Smooth muscle cell (in vitro differentiated cells): ENCODE data around the gene SRPK3. TPM values are rescaled to one million over a fixed set of nuclear protein-coding genes. Genes with fewer than 3 reads are reported as not detected.

ENCODE experiments used
- DNase-seq: peaks from one replicate; lab custom pipeline; 2025; ENCODE audit not compliant: unreplicated experiment; lab: John Stamatoyannopoulos, UW
- H2AFZ ChIP-seq: fragments of 200-600 bp; sonication (generic); 2 replicates; pipeline ENCODE4 v1.6.0; 2016; ENCODE audit warnings: antibody characterized with exemption, low read depth, mild to moderate bottlenecking
- H3F3A ChIP-seq: fragments of 200-600 bp; sonication (generic); 2 replicates; pipeline ENCODE4 v1.6.0; 2017; ENCODE audit warnings: antibody characterized with exemption, low read depth
- H3K27ac ChIP-seq: fragments of 200-600 bp; sonication (generic); 2 replicates; pipeline ENCODE4 v1.5.1; 2016; ENCODE audit warnings: low read depth, mild to moderate bottlenecking
- H3K27me3 ChIP-seq: fragments of 200-600 bp; sonication (generic); 2 replicates; pipeline ENCODE4 v1.6.1; 2016; ENCODE audit warnings: low read depth, mild to moderate bottlenecking
- H3K36me3 ChIP-seq: fragments of 200-600 bp; sonication (generic); 2 replicates; pipeline ENCODE4 v1.5.1; 2016; ENCODE audit warnings: low read depth
- H3K4me1 ChIP-seq: fragments of 200-600 bp; sonication (generic); 2 replicates; pipeline ENCODE4 v1.5.1; 2016; ENCODE audit warnings: low read depth
- H3K4me2 ChIP-seq: fragments of 200-600 bp; sonication (generic); 2 replicates; pipeline ENCODE4 v1.6.0; 2016; ENCODE audit warnings: mild to moderate bottlenecking
- H3K4me3 ChIP-seq: fragments of 200-600 bp; sonication (generic); 2 replicates; pipeline ENCODE4 v1.5.1; 2016; ENCODE audit warnings: mild to moderate bottlenecking
- H3K79me2 ChIP-seq: fragments of 200-600 bp; sonication (generic); 2 replicates; pipeline ENCODE4 v1.6.0; 2016; ENCODE audit warnings: low read depth, mild to moderate bottlenecking
- H3K9ac ChIP-seq: fragments of 200-600 bp; sonication (generic); 2 replicates; pipeline ENCODE4 v1.6.0; 2016; ENCODE audit warnings: low read depth
- H3K9me3 ChIP-seq: fragments of 200-600 bp; sonication (generic); replicated peaks from 2 replicates; pipeline ENCODE4 v1.5.1; 2016; ENCODE audit warnings: low read depth
- H4K20me1 ChIP-seq: fragments of 200-600 bp; sonication (generic); 2 replicates; pipeline ENCODE4 v1.6.0; 2016; ENCODE audit warnings: low read depth
- WGBS: methylation state at CpG from one replicate; pipeline ENCODE4 v1.1.7; 2016; ENCODE audit warnings: low lambda C conversion rate; 5-methylcytosine and 5-hydroxymethylcytosine counted together
- polyA plus RNA-seq: library from polyadenylated mRNA; unstranded; fragments of >200 nt; fragmentation: Nextera tagmentation; extraction: Ambion mirVana; gene quantifications from 2 replicates; pipeline ENCODE4 v1.2.1, GENCODE V29; 2016
- total RNA-seq: library from RNA; depleted of rRNA; stranded (reverse); fragments of >200 nt; gene quantifications from 2 replicates; pipeline ENCODE4 v1.2.3, GENCODE V29; 2014
- TF ChIP-seq, protein P1 (sequence below): fragments of 200-600 bp; sonication (generic); IDR thresholded peaks from 2 replicates; pipeline ENCODE4 v1.5.1; 2017; ENCODE audit warnings: borderline replicate concordance, mild to moderate bottlenecking, antibody characterized with exemption; ENCODE audit not compliant: insufficient read depth, poor library complexity, severe bottlenecking

SRPK3 gene
- total and polyA plus RNA-seq, 2 experiments from 2014 or later: 0.05 TPM; not detected in 1

DNA sequence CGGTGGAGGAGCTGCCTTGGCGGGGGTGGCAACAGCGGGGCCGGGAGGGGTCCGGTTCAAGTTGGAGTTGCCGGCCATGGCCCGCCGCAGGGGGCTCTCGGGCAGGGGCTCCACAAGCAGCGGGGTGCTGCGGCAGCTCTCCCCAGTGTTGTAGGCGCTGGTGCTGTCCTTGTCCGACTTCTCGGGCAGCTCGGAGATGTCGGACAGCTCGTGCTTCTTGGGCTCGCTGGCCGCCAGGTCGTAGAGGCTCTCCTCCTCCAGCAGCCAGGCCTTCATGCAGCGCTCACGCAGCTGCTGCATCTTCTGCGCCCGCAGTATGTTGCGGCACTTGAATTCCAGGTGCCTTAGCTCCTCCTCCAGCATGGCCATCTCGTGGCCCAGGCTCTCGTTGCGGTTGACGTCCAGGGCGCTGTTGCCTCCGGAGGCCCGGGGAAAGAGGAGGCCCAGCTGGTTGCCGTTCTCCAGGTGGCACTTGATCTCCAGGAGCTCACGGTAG lies 23.3 kb downstream of the SRPK3 start:
- no peaks in the 10 kb centered on the region for H4K20me1 ChIP-seq
- no peak overlapping the region for H3K4me2 ChIP-seq
- no peaks in the 10 kb centered on the region for H3K4me1 ChIP-seq
- no peaks in the 10 kb centered on the region for H3K27me3 ChIP-seq
- H3K27ac ChIP-seq: no peak overlapping the region
- no peak overlapping the region for H3K9ac ChIP-seq
- TF ChIP-seq, protein P1, sequence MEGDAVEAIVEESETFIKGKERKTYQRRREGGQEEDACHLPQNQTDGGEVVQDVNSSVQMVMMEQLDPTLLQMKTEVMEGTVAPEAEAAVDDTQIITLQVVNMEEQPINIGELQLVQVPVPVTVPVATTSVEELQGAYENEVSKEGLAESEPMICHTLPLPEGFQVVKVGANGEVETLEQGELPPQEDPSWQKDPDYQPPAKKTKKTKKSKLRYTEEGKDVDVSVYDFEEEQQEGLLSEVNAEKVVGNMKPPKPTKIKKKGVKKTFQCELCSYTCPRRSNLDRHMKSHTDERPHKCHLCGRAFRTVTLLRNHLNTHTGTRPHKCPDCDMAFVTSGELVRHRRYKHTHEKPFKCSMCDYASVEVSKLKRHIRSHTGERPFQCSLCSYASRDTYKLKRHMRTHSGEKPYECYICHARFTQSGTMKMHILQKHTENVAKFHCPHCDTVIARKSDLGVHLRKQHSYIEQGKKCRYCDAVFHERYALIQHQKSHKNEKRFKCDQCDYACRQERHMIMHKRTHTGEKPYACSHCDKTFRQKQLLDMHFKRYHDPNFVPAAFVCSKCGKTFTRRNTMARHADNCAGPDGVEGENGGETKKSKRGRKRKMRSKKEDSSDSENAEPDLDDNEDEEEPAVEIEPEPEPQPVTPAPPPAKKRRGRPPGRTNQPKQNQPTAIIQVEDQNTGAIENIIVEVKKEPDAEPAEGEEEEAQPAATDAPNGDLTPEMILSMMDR: no peak
- no peaks in the 10 kb centered on the region for H3F3A ChIP-seq
- no peak overlapping the region for H3K4me3 ChIP-seq
- no peak overlapping the region for H2AFZ ChIP-seq
- 93% methylated on average over 34 of the region's 34 CpGs for WGBS
- no peaks in the 10 kb centered on the region for H3K36me3 ChIP-seq
- H3K79me2 ChIP-seq: no peaks in the 10 kb centered on the region
- H3K9me3 ChIP-seq: no peaks in the 10 kb centered on the region
- no peak for DNase-seq

DNA sequence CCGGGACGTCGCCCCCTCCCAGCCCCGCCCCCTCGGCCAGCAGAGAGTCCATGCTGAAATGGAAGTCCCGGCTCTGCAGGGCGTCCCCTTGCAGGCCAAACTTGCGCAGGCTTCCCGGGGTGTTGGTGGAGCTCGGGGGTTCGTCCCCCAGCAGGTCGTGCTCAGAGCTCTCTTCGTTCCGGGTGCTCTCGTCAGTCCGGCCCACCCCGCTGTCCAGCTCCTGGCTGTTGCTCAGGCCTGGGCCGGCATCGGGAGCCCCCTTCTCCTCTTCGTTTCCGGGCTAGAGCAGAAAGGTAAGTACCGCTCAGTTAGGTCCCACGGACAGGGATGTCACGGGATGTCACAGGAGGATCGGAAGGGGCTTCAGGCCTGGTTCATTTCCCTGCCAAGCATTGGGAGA lies 23.8 kb downstream of the SRPK3 start:
- Histone ChIP-seq H3K9ac (no peak overlapping the region), H3K27ac (no peak overlapping the region), H3K9me3 (no peaks in the 10 kb centered on the region), H2AFZ (no peak overlapping the region), H3K79me2 (no peaks in the 10 kb centered on the region), H3F3A (no peaks in the 10 kb centered on the region), H3K4me1 (no peaks in the 10 kb centered on the region), H3K36me3 (no peaks in the 10 kb centered on the region), H3K4me3 (no peak overlapping the region), H4K20me1 (no peaks in the 10 kb centered on the region), H3K27me3 (no peaks in the 10 kb centered on the region), H3K4me2 (no peak overlapping the region)
- TF ChIP-seq, protein P1: no peak
- DNase-seq: no peak
- WGBS: 95% methylated on average over 20 of the region's 25 CpGs

DNA sequence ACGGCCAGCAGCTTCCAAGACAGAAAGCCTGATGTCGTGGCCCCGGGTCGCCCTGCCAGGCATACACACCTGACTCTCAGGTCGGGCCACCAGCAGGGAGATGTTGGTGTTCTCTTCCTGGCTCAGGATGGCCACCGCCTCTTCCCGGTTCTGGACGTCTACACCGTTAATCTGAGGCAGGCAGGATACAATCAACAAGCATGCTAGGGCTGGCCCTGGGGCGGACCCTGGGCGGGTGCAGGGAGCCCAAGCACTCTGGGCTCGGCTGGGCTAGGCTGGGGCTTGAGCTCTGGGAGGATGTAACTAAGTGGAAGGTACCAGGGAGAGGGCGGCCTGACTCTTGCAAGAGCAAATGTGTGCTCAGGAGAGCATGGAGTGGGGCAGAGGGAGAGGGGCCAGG lies 24.6 kb downstream of the SRPK3 start:
- no peaks in the 10 kb centered on the region for H3F3A ChIP-seq
- H3K4me3 ChIP-seq: no peak overlapping the region
- DNase-seq: no peak
- no peaks in the 10 kb centered on the region for H3K36me3 ChIP-seq
- TF ChIP-seq, protein P1: no peak
- no peaks in the 10 kb centered on the region for H3K4me1 ChIP-seq
- 84% methylated on average over 13 of the region's 13 CpGs for WGBS
- H3K27ac ChIP-seq: no peak overlapping the region
- H3K27me3 ChIP-seq: no peaks in the 10 kb centered on the region
- H3K9me3 ChIP-seq: no peaks in the 10 kb centered on the region
- no peak overlapping the region for H3K4me2 ChIP-seq
- H3K79me2 ChIP-seq: no peaks in the 10 kb centered on the region
- no peak overlapping the region for H2AFZ ChIP-seq
- H4K20me1 ChIP-seq: no peaks in the 10 kb centered on the region
- H3K9ac ChIP-seq: no peak overlapping the region

DNA sequence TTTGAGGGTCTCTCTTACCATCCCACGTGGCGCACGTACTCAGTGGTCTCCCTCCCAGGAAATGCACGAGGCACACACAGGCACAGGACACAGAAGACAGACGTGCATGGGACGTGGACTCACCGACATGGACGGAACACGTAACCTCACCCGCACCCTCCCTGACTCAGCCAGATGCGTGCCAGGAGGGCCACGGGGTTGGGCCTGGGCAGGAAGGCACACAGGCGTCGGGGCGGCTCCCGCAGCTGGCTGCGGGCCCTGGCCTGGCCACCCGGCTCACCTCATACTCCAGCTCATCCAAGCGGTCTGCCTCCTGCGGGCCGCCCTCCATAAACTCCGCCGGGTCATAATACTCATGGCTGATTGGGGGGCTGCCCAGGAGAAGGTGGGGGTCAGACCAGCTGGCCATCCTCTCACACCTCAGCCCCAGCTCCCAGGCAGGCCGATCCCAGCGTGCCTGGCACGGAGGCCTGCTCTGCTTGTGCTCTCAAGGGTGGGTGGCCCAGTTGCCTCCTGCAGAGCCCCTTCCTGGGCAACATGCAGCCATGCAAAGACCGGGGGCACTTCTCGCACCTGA lies 26.2 kb downstream of the SRPK3 start:
- no peaks in the 10 kb centered on the region for H3F3A ChIP-seq
- no peaks in the 10 kb centered on the region for H3K4me1 ChIP-seq
- no peak overlapping the region for H3K4me3 ChIP-seq
- H3K9ac ChIP-seq: no peak overlapping the region
- no peak overlapping the region for H3K4me2 ChIP-seq
- H2AFZ ChIP-seq: no peak overlapping the region
- H4K20me1 ChIP-seq: no peaks in the 10 kb centered on the region
- WGBS: 95% methylated on average over 27 of the region's 28 CpGs
- TF ChIP-seq, protein P1: no peak
- H3K9me3 ChIP-seq: no peaks in the 10 kb centered on the region
- H3K27ac ChIP-seq: no peak overlapping the region
- no peaks in the 10 kb centered on the region for H3K27me3 ChIP-seq
- no peak for DNase-seq
- no peaks in the 10 kb centered on the region for H3K79me2 ChIP-seq
- no peaks in the 10 kb centered on the region for H3K36me3 ChIP-seq
